ENCODE results near the gene DCDC2B.

Gene DCDC2B

DNA sequence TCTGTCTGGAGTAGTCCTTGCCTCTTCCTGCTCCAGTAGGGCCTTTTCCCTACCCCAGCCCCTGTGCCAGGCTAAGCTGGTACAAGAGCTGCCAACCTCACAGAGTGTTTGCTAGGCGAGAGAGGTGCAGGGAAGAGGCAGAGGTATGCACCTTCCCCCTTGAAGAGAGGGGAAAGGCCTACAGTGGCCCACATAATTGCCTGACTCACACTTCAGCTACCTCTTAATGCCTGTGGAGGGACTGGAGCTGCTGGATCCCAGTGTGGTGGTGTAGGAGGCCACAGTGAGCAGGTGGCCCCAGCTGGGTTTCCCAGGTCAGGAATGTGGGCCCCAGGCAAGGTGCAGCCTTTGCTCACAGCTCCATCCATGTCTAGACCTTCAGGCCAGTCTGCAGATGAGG lies 11.8 kb upstream of the DCDC2B start:
- no peak for DNase-seq

DNA sequence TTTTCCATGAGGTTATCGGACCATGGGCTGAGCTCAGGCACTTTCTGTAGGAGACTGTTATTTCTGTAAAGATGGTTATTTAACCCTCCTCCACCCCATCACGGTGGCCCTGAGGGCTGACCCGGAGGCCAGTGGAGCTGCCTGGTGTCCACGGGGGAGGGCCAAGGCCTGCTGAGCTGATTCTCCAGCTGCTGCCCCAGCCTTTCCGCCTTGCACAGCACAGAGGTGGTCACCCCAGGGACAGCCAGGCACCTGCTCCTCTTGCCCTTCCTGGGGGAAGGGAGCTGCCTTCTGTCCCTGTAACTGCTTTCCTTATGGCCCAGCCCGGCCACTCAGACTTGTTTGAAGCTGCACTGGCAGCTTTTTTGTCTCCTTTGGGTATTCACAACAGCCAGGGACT lies 11.1 kb upstream of the DCDC2B start:
- DNase-seq, result peak; percentile 13 to 40

DNA sequence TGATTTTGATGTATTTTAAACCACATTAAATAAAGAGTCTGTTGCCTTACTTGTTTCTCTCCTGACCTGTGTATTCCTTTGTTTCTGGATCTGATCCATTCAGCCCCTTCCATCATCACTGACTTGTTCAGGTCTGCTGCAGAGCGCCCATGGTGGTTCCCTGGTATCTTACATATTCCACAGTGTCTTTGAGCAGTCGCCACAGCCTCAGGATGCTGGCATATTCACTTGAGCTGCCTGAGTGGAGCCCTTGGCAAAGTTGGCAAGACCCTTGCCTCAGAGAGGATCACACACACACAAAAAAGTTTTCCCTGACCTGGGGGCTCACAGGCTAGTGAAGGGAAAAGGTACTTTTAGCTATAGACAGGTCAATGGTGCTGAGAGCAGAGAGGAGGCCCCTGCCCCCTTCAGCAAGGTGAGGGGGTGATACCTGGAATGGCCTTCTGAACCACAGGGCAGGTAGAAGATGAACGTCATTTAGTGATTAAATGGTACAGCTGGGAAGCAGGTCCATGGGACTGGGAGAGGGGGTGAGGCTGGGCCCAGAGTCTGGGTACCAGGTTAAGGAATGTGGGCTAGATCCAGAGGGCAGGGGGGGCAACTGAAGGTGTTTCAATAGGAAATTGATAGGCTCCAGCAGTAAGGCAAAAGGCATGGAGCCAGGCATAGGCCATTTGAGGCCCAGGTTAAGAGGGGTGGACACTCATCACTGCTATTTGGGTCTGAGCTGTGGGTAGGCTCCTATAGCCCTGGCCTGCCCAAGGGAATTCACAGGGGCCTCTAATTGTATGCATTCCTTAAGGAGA lies 10.4 kb upstream of the DCDC2B start:
- no peak for DNase-seq

DNA sequence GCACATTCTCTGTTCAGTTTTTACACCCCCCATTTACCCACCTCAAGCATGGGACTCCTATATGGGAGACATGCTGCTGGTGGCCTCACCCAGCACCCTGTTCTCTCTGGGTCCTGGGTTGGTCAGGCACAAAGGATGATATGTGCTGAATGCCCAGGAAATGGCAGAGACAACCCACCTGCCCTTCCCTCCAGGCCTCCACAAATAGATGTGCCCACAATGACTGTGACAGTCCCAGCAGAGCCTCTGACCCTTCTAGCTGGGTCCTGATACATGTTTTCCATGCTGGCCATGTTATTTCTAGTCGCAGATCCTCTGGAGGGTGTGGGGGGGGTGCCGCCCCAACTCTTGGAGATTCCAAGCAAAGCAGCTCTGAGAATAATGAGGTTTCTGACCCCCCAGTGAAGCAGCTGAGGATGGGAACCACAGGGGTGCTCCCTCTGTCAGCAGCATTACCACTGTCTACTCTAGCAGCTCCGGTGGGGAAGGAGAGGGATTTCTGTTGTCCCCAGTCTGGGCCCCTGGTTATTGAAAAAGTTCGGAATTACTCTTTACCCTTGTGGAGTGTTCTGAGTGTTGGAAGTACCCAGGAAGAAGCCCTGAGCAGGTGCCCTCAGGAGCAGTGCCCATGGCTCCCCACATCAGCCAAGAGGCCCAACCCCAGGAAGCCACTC lies 9.7 kb upstream of the DCDC2B start:
- DNase-seq, result no peak

DNA sequence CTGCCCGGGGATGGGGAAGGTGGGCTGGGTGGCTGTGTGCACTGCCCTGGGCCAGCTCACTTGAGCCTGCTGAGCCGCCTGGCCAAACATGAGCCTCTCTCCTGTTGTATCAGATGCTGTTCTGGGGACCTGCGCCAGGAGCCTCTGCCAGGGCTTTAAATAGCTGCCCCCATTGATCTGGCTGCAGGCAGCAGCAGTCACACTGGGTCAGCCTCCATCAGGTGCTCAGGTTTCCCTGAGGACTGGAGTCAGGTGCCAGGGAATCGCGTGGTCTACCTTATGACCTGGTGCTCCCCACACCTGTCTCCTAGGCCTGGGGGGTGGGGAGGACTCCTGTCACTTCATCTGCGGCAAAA lies 9.2 kb upstream of the DCDC2B start:
- peak; percentile 30 to 70 for DNase-seq

DNA sequence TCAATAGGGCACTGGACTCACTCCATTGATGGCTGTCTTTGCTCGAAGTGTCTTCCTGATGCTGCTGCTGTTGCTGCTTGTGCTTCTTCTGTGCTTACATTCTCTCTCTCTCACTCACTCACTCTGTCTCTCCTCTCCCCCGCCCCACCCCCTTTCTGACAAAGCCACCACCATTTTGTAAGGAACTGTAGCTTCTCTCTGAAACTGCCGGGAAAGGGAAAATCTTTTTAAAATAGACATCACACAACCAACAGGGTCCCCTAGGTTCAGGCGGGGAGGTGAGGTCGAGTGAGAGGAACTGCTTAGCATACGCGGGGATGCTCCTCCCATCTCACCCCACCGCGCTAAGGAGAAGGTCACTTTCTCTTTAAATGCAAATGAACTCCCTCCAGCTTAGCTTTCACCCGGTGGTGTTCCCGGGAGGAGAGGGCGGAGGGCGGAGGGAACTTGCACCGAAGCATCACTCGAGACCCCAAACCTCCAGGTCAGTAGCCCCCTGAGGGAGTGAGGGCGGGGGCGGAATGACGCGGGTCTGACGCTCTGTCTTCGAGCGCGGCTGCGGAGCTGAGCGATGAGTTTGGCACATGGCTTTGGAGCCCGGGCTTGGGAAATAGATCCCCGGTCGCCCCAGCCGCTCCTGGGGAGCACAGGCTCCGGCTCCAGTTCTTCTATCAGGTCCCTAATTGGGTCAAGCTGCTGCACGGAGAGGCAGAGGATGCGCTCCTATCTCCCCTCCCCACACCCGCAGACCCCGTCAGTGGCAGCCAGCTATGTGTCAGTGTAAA lies 8.5 kb upstream of the DCDC2B start, which contains the start of gene CCDC28B:
TSS of gene CCDC28B (plus strand) at position 370 of the 785 bp plus-strand sequence. CDS start 1,341 bp downstream, outside the sequence.
- DNase-seq, result peak; percentile 59 to 77

DNA sequence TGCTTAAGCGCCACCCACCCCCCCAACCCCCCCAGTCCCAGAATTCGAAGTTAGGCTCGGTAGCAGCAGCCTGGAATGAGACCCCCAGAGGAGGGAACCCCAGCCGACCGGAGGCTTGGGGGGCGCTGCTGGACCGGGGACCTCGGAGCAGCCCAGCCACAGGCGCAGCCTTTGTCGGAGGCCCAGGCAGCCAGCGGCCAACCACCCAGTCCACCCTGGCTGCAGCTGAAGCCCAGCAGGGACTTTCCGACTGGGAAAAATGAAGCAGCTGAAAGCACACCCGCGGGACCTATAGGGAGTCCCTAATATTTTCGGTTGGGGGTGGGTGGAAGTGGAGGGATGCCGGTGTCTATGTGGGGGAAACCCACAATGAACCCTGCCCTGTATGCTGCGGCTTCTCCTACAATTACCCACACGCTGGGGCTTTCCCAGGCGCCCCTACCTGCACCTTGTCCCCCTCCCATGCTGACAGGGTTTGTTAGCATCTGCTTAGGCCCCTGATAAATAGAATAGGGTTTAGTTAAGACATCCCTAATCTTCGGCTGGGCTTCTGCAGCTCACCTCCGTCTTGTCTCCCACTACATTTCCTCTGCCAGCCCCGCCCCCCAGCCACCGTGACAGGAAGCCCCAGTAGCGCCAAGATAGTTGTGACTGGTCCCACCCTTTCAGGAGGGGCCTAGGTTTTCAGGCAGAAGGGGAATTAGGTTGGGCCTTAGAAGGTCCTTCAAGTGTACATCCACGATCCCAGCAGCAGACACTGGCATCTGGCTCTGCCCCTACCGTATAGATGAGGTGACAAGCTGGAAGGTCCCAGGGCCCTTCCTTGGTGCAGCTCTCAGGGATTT lies 7.7 kb upstream of the DCDC2B start:
- peak; percentile 7 to 51 for DNase-seq

DNA sequence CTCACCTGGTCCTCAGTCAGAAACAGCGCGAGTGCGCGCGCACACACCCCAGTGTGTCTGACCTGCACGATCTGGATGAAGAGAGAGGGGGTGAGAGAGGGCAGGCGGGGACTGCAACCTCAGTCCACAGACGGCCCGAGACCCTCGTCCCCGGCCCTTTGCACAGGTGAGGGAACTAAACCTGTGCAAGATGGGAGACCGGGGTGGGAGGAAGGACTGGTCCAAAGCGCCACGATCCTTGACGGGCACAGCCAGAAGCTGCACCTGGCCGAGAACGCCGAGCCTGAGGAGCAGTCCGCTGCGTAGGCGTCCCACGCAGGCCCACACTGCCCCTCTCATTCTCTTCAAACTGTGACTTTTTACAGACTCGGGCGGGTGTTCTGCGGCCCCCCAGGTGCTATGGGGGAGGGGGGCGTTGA lies 3.9 kb upstream of the DCDC2B start:
- no peak for DNase-seq

DNA sequence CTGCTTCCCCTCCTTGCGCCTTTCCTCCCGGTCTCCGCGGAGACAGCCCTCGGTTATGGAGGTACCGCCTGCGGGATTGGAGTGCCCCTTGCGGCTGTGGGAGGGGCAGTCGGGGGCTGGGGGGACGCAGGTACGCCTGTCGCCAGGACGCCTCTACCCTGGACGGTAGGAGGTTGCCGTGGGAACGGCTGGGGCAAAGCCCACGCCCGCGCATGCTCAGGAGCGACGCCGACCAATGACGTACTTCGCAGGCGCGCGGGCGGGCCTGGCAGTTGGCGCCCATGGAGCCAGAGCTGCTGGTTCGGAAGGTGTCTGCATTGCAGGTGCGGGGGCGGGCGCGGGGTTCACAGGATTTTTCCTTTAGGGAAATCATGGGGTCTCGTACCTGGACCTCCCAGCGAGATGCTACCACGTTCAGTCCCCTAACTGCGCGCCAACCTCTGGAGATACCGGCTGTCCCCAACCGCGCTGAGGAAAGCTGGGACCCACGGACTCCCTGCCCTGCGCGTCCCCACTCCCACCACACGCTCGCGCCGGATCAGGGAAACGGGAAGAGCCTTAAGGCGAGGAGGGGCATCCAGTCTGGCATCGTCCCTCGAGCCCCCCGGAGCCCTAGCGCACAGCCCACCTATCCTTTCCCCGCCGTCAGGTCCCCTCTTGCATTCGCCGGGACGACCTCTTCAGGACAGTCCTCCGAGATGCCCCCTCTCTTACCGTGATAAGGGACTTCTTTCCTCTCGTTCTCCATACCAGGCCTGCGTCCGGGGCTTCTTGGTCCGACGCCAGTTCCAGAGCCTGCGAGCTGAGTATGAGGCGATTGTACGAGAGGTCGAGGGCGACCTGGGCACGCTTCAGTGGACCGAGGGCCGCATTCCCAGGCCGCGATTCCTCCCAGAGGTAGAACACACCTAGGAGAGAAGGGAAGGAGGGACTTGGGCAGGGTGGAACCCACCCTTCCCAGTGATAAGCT lies 3.2 kb upstream of the DCDC2B start, which contains the start of gene IQCC:
TSS of gene IQCC (plus strand) at position 271 of the 970 bp plus-strand sequence. CDS start at position 282, 11 bp downstream.
- DNase-seq, result peak; percentile 96 to 97

DNA sequence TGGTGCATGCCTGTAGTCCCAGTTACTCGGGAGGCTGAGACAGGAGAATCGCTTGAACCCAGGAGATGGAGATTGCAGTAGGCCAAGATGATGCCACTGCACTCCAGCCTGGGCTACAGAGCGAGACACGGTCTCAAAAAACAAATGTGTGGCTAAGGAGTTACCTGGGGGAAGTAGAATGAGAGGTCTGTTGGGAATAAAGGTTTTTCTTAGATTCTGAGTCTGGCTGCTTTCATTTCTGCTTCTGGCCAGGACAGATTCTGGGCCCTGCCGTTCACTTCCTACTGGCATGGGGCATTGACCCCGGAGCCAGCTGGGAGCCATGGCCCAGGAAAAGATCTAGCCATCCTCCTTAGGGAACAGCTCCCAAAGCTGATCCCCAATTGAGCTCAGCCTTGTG lies 420 bp upstream of the DCDC2B start:
- no peak for DNase-seq

DNA sequence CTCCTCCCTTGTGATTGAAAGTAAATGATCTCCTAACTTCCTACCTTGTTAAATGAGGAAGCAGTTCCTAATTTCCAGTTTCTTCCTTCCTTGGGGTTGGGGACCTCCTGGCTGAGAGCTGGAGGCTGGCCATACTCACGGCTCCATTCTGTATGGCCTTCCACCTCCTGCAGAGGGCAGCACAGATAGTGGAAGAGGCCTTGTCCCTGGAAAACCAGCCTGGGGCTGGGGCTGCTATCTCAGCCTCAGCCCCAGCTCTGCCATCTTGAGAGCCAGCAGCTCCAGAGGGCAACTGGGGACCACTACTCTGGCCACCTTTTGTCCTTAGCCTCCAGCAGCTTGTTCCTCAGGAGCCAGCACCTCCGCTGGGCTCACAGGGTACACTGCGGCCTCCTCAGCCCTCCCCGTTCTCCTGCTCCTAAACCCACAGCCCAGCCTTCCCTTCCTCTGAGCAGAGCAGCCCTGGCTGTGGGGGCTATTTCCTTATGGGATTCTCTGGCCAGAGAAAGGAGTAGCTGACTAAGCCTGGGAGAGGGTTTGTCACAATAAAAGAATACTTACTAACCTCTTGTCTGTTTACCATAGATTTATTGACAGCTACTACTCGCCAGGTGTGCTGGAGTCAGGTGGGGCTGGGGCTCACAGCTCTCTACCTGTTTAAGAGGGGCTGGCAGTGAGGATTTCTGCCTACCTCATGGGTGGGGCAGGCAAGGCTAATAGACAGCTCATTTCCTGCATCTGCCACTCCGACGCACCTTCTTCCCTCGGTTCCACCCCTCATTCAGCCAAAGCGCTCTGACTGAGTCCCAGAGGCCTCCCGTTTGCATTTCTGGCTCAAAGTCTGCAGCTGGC lies 7.0 kb downstream of the DCDC2B start:
- peak; percentile 75 to 82 for DNase-seq

DNA sequence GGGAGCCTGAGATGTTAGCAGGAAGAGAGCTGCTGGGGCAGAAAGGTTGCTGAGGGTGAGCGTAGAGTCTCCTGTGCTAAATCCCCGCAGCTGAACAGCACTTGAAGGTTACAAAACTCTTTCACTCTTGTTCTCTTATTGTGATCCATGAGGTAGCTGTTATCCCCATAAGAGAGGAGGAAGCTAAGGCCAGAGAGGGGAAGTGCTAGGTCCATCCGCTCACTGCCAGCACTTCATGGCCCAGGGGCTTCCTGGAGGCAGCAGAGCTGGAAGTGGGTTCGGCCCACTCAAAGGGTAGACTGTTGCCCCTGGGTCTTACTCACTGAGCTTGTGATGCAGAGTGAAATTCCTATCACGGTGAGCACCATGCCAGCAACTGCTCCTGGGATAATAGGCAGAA lies 7.7 kb downstream of the DCDC2B start:
- no peak for DNase-seq

DNA sequence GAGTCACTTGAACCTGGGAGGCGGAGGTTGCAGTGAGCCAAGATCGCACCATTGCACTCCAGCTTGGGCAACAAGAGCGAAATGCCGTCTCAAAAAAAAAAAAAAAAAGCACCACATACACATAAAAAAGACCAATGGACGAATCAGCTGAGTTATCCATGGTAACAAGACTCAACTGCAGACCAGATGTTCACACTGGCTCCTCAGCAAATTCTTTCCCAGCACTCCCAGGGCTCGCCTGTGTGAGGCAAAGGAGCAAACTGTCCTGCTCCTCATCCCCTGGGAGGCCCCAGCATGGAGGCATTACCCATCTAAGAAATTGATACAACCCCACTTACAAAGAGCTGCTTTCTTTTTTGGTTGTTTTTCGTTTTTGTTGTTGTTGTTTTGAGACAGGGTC lies 10.1 kb downstream of the DCDC2B start:
- DNase-seq, result no peak

DNA sequence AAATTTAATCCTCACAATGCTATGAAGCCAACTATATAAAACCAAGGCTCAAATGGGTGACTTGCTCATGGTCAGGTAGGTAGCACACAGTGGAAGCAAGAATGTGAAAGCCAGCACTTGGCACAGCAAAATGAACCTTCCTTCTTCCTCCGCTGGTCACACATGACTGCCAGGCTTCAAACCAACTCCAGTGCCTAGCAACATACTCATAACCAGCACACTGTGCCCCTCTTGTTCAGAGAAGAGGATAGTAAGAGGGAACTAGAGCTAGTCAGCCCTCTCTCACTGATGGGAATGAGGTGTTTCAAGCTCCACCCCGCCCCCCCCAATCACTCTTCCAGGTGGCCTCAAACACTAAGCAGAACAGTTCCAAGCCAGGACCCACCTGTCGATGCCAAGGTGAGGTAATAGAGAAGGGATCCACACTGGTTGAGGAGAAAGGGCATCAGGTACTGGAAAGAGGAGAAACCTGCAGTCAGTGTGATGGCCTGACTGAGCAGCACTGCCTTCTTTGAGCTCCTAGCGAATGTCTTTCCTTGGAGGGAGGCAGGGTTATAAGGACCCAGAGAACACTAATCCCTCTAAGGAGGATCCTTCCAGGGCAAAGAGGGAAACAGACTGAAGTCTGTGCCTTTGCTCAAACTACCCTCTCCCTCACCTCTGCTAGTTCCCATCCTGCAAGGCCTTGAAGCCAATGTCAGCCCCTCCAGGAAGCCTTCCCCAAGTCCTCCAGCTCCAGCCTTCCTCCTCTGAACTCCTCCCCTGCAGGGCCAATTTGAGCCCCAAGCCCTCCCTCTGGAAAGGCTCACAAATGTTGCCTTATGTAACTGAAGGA lies 12.1 kb downstream of the DCDC2B start:
- no peak for DNase-seq

DNA sequence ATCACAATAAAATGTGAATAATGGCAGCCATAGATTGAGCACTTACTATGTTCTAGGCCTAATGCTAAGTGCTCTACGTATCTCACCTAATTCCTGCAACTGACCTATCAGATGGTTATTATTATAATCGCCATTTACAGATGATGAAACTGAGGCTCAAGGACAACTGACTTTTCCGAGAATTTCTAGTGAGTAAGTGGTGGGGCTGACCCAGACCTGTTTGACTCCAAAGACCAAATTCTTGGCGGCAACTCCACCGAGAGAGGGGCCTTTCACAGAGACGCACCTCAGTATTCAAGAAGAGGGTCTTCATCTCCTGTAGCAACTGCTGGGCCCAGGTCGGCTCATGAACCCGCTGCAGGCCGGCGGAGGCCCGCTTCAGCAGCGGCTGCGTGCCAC lies 12.7 kb downstream of the DCDC2B start:
- DNase-seq, result no peak

DNA sequence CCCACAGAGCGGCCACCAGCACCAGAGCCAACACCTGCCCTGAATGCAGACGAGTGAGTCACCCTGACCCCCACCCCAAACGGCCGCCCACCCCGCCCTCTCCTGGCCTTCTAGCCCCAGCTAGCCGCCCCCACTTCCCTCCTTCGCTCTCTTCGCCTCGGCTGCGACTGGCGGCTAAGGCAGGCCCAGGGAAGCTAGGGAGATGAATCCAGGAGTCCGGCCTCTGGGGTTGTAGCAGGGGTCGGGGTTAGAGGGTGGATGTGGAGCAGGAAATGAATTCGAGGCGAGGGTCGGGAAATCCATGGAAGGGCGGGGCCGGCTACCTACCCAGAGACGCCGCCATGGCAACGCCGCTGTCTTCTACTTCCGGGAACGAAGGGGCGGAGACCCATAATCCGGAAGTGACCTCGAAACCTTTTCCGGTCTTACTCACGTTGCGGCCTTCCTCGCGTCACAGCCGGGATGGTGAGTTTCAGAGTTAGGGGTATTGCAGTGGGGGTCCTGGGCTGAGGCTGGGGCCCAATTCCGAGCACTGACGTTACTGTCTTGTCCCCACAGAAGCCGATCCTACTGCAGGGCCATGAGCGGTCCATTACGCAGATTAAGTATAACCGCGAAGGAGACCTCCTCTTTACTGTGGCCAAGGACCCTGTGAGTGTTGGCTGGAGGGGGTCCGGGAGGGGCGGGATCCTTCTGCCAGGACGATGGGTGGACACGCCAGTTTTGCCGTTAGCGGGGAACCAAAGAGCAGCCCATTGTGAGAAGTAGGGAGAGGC lies 13.3 kb downstream of the DCDC2B start, which contains the start of the genes EIF3I and TMEM234:
TSS of gene EIF3I (plus strand) at position 428 of the 776 bp plus-strand sequence. CDS start at position 463, 35 bp downstream.
TSS of gene TMEM234 (minus strand) at position 374 of the 776 bp plus-strand sequence. CDS start at position 343, 31 bp downstream.
- DNase-seq, result peak; percentile 95 to 96

DNA sequence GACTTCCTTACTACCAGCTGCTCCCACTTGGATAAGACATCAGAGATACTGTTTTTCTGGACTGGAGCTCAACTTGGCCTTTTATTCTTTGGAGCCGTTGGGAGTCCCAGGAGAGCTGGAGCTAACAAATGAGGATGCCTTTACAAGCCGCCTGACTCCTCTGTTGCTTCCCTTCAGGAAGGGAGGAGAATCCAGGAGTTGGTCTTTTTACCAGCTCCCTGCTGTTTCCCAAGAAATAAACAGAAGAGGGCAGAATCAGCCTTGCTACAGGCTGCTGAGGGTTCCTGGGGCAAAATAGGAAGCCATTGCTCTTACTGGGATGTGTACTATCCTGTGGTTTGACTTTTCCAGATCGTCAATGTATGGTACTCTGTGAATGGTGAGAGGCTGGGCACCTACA lies 14.8 kb downstream of the DCDC2B start:
- no peak for DNase-seq

DNA sequence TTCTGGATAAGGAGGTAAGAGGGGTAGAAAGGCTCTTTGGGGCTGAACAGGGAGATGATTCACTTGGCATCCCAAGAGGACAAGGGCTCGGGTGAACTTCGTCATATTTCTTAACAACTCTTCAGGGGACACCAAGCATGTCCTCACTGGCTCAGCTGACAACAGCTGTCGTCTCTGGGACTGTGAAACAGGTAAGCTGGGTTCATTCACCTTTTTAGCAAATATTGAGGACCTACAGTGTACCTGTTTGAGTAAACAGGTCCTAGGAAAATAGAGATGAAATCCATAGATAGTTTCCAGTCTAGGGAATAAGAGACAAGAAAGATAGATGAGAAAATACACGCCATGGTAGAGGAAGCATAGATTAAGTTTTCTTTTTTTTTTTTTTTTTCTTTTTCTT lies 15.4 kb downstream of the DCDC2B start:
- DNase-seq, result no peak
